GM23338 (cell line): ENCODE results near the gene CEP250. TPM values are rescaled to one million over a fixed set of nuclear protein-coding genes. Genes with fewer than 3 reads are reported as not detected.

Source experiments
- ATAC-seq: fragments of 200-7000 bp; cut with Tn5 transposase; 3 replicates; pipeline ENCODE4 v1.9.1; 2020
- DNase-seq: peaks from one replicate; pipeline ENCODE4 v3.0.0-alpha.2; 2015; ENCODE audit warnings: low spot score
- H2AFZ ChIP-seq: fragments of 200-600 bp; sonication (generic); 2 replicates; pipeline ENCODE4 v1.8.0; 2016; ENCODE audit warnings: antibody characterized with exemption, mild to moderate bottlenecking, moderate library complexity
- H3F3A ChIP-seq: fragments of 200-600 bp; sonication (generic); replicated peaks from 2 replicates; pipeline ENCODE4 v1.8.0; 2017; ENCODE audit warnings: antibody characterized with exemption, mixed run types, low read depth
- H3K27ac ChIP-seq: fragments of 200-600 bp; sonication (generic); 2 replicates; pipeline ENCODE4 v1.6.1; 2016; ENCODE audit warnings: low read depth
- H3K27me3 ChIP-seq: fragments of 200-600 bp; sonication (generic); 2 replicates; pipeline ENCODE4 v1.8.0; 2016; ENCODE audit warnings: mild to moderate bottlenecking, mixed run types, moderate library complexity; ENCODE audit not compliant: insufficient read depth
- H3K36me3 ChIP-seq: fragments of 200-600 bp; sonication (generic); 2 replicates; pipeline ENCODE4 v1.8.0; 2016; ENCODE audit warnings: mild to moderate bottlenecking; ENCODE audit not compliant: insufficient read depth
- H3K4me1 ChIP-seq: fragments of 200-600 bp; sonication (generic); 2 replicates; pipeline ENCODE4 v1.8.0; 2016; ENCODE audit warnings: mild to moderate bottlenecking, moderate library complexity; ENCODE audit not compliant: insufficient read depth
- H3K4me2 ChIP-seq: fragments of 200-600 bp; sonication (generic); 2 replicates; pipeline ENCODE4 v1.7.1; 2017; ENCODE audit warnings: mixed run types
- H3K4me3 ChIP-seq: fragments of 200-600 bp; sonication (generic); 2 replicates; pipeline ENCODE4 v1.6.1; 2016; ENCODE audit warnings: mixed run types
- H3K79me2 ChIP-seq: fragments of 200-600 bp; sonication (generic); replicated peaks from 2 replicates; pipeline ENCODE4 v1.8.0; 2017; ENCODE audit warnings: mild to moderate bottlenecking; ENCODE audit not compliant: insufficient read depth
- H3K9me2 ChIP-seq: fragments of 200-600 bp; sonication (generic); 2 replicates; pipeline ENCODE4 v1.8.0; 2017; ENCODE audit not compliant: insufficient read depth
- H4K20me1 ChIP-seq: fragments of 200-600 bp; sonication (generic); replicated peaks from 2 replicates; pipeline ENCODE4 v1.8.0; 2017; ENCODE audit warnings: mild to moderate bottlenecking; ENCODE audit not compliant: insufficient read depth
- H3K27ac Mint-ChIP-seq: 2 replicates; pipeline ENCODE4 v1.8.0; 2020; ENCODE audit warnings: inconsistent platforms, mild to moderate bottlenecking, moderate library complexity, mixed read lengths
- H3K27me3 Mint-ChIP-seq: 3 replicates; pipeline ENCODE4 v1.8.0; 2022; ENCODE audit warnings: low read depth, mild to moderate bottlenecking, moderate library complexity, mixed read lengths, inconsistent platforms; ENCODE audit not compliant: insufficient read depth, poor library complexity
- H3K36me3 Mint-ChIP-seq: 3 replicates; pipeline ENCODE4 v1.8.0; 2021; ENCODE audit warnings: low read depth, mild to moderate bottlenecking, inconsistent platforms, moderate library complexity, mixed read lengths
- H3K4me1 Mint-ChIP-seq: 3 replicates; pipeline ENCODE4 v1.8.0; 2020; ENCODE audit warnings: mild to moderate bottlenecking, inconsistent platforms, mixed read lengths
- H3K4me3 Mint-ChIP-seq: 3 replicates; pipeline ENCODE4 v1.8.0; 2021; ENCODE audit warnings: moderate library complexity, mild to moderate bottlenecking, inconsistent platforms, mixed read lengths
- H3K9me3 Mint-ChIP-seq: 3 replicates; pipeline ENCODE4 v1.8.0; 2020; ENCODE audit warnings: moderate library complexity, mild to moderate bottlenecking, inconsistent platforms, mixed read lengths
- CREB1 ChIP-seq: fragments of 250-450 bp; sonication (Bioruptor Pico); IDR thresholded peaks from 2 replicates; pipeline ENCODE4 v1.5.0; 2020; ENCODE audit warnings: low read depth, mild to moderate bottlenecking, moderate library complexity
- JUNB ChIP-seq: IDR thresholded peaks from one replicate; pipeline ENCODE4 v1.6.1; 2016; ENCODE audit warnings: antibody characterized with exemption; ENCODE audit not compliant: unreplicated experiment
- NANOG ChIP-seq: IDR thresholded peaks from 2 replicates; pipeline ENCODE4 v1.6.1; 2016; ENCODE audit warnings: antibody characterized with exemption, borderline replicate concordance
- STAT1 ChIP-seq: IDR thresholded peaks from one replicate; pipeline ENCODE4 v1.6.1; 2016; ENCODE audit warnings: antibody characterized with exemption; ENCODE audit not compliant: unreplicated experiment
- ZNF114 ChIP-seq: fragments of 250-450 bp; sonication (Bioruptor Pico); IDR thresholded peaks from 2 replicates; pipeline ENCODE4 v1.5.0; 2020; ENCODE audit warnings: mild to moderate bottlenecking, moderate library complexity
- ZNF331 ChIP-seq: fragments of 250-450 bp; sonication (Bioruptor Pico); IDR thresholded peaks from 2 replicates; pipeline ENCODE4 v1.5.0; 2020; ENCODE audit warnings: low read depth, mild to moderate bottlenecking, moderate library complexity
- ZNF462 ChIP-seq: fragments of 250-450 bp; sonication (Bioruptor Pico); IDR thresholded peaks from 2 replicates; pipeline ENCODE4 v1.5.0; 2020; ENCODE audit warnings: mild to moderate bottlenecking, moderate library complexity
- polyA plus RNA-seq: library from polyadenylated mRNA; unstranded; fragments of >200 nt; fragmentation: Nextera tagmentation; extraction: Ambion mirVana; gene quantifications from 2 replicates; pipeline ENCODE4 v1.2.1, GENCODE V29; 2016
- total RNA-seq: library from RNA; depleted of rRNA; stranded (reverse); fragments of >200 nt; shearing (Covaris generic); gene quantifications from 2 replicates; pipeline ENCODE4 v1.2.3, GENCODE V29; 2014
- TF ChIP-seq, protein P1 (sequence below): IDR thresholded peaks from one replicate; pipeline ENCODE4 v1.6.1; 2018; ENCODE audit warnings: antibody characterized with exemption; ENCODE audit not compliant: unreplicated experiment
- TF ChIP-seq, protein P2 (sequence below): IDR thresholded peaks from 2 replicates; pipeline ENCODE4 v1.6.1; 2016; ENCODE audit warnings: antibody characterized with exemption

CEP250 gene
- total and polyA plus RNA-seq, 2 experiments from 2014 or later, result 28.0 to 29.1 TPM

GRCh38 chr20:35473684-35474083, 18.3 kb downstream of the CEP250 start (continued):
- TF ChIP-seq, protein P1, sequence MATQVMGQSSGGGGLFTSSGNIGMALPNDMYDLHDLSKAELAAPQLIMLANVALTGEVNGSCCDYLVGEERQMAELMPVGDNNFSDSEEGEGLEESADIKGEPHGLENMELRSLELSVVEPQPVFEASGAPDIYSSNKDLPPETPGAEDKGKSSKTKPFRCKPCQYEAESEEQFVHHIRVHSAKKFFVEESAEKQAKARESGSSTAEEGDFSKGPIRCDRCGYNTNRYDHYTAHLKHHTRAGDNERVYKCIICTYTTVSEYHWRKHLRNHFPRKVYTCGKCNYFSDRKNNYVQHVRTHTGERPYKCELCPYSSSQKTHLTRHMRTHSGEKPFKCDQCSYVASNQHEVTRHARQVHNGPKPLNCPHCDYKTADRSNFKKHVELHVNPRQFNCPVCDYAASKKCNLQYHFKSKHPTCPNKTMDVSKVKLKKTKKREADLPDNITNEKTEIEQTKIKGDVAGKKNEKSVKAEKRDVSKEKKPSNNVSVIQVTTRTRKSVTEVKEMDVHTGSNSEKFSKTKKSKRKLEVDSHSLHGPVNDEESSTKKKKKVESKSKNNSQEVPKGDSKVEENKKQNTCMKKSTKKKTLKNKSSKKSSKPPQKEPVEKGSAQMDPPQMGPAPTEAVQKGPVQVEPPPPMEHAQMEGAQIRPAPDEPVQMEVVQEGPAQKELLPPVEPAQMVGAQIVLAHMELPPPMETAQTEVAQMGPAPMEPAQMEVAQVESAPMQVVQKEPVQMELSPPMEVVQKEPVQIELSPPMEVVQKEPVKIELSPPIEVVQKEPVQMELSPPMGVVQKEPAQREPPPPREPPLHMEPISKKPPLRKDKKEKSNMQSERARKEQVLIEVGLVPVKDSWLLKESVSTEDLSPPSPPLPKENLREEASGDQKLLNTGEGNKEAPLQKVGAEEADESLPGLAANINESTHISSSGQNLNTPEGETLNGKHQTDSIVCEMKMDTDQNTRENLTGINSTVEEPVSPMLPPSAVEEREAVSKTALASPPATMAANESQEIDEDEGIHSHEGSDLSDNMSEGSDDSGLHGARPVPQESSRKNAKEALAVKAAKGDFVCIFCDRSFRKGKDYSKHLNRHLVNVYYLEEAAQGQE, result no peak
- TF ChIP-seq ZNF331 (CRISPR knock-in tag) (no peak), CREB1 (CRISPR knock-in tag) (no peak)

- Histone ChIP-seq H3K4me1 (no peaks in the 10 kb centered on the region), H3K4me2 (no peak overlapping the region), H4K20me1 (no peaks in the 10 kb centered on the region; the same call in 1 of the 2 replicates), H3K27me3 (no peaks in the 10 kb centered on the region), H3K4me3 (no peak overlapping the region), H3K27ac (no peak overlapping the region), H3K36me3 (peaks cover 35% of the 10 kb centered on the region), H2AFZ (no peak overlapping the region), H3F3A (no peaks in the 10 kb centered on the region), H3K9me2 (no peaks in the 10 kb centered on the region), H3K79me2 (no peaks in the 10 kb centered on the region)
- ATAC-seq (no peak), DNase-seq (no peak)
- Mint-ChIP-seq H3K27me3 (peaks cover 1% of the 10 kb centered on the region), H3K4me1 (no peaks in the 10 kb centered on the region), H3K4me3 (no peak overlapping the region), H3K9me3 (no peaks in the 10 kb centered on the region), H3K36me3 (peaks cover 31% of the 10 kb centered on the region), H3K27ac (no peak overlapping the region)
- TF ChIP-seq JUNB (no peak), NANOG (no peak), ZNF114 (no peak), CREB1 (CRISPR knock-in tag) (no peak), ZNF462 (CRISPR knock-in tag) (no peak), ZNF331 (CRISPR knock-in tag) (no peak), STAT1 (no peak)
- TF ChIP-seq, protein P1, result no peak
- TF ChIP-seq, protein P2, sequence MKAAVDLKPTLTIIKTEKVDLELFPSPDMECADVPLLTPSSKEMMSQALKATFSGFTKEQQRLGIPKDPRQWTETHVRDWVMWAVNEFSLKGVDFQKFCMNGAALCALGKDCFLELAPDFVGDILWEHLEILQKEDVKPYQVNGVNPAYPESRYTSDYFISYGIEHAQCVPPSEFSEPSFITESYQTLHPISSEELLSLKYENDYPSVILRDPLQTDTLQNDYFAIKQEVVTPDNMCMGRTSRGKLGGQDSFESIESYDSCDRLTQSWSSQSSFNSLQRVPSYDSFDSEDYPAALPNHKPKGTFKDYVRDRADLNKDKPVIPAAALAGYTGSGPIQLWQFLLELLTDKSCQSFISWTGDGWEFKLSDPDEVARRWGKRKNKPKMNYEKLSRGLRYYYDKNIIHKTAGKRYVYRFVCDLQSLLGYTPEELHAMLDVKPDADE, result no peak
Measured at GRCh38 chr20:35474303-35474871, 19.0 kb downstream of the CEP250 start.
